Thoracic aorta (tissue), 2 donors: Measurements from ENCODE around the gene DAAM2. TPM values are rescaled to one million over a fixed set of nuclear protein-coding genes. Genes with fewer than 3 reads are reported as not detected.

Experiments
- ATAC-seq: fragments of 150-250 bp; one replicate; pipeline ENCODE4 v1.8.0; 2017; ENCODE audit warnings: low read depth; ENCODE audit not compliant: insufficient number of reproducible peaks, low FRiP score
- DNase-seq: peaks from one replicate; pipeline ENCODE4 v3.0.0-alpha.2; 2020; ENCODE audit warnings: low spot score
- H3K27ac ChIP-seq, 2 donors: fragments of 200-600 bp; sonication (generic); 1 replicate in 1 of 2; 2 replicates in 1 of 2; pipeline ENCODE4 v1.5.1; 2016; ENCODE audit warnings: mild to moderate bottlenecking in 2 of 2, moderate library complexity in 2 of 2
- H3K27me3 ChIP-seq: fragments of 200-600 bp; sonication (generic); replicated peaks from 2 replicates; pipeline ENCODE4 v1.6.0; 2016; ENCODE audit warnings: mild to moderate bottlenecking; ENCODE audit not compliant: insufficient read depth
- H3K36me3 ChIP-seq: fragments of 200-600 bp; sonication (generic); one replicate; pipeline ENCODE4 v1.5.1; 2016
- H3K4me1 ChIP-seq, 2 donors: fragments of 200-600 bp; sonication (generic); 1 replicate in 1 of 2; 2 replicates in 1 of 2; pipeline versions ENCODE4 v1.5.1 to v1.6.0; 2016; ENCODE audit warnings: low read depth in 2 of 2, mild to moderate bottlenecking in 1 of 2; ENCODE audit not compliant: control insufficient read depth in 1 of 2
- H3K4me3 ChIP-seq: fragments of 200-600 bp; sonication (generic); 2 replicates; pipeline ENCODE4 v1.5.1; 2016; ENCODE audit warnings: mild to moderate bottlenecking
- H3K9me3 ChIP-seq: fragments of 200-600 bp; sonication (generic); 2 replicates; pipeline ENCODE4 v1.5.1; 2016
- CTCF ChIP-seq: fragments of 200-600 bp; sonication (generic); IDR thresholded peaks from one replicate; pipeline ENCODE4 v1.5.1; 2019; ENCODE audit warnings: antibody characterized with exemption
- total RNA-seq, 2 donors: library from RNA; depleted of rRNA; stranded (reverse); fragments of >200 nt; gene quantifications; one replicate each; pipeline versions ENCODE4 v1.1.0 to v1.2.3, GENCODE V29; 2016

Gene DAAM2
- total RNA-seq, 2 donors from 2014 or later, result 61.5 to 71.5 TPM

DNA sequence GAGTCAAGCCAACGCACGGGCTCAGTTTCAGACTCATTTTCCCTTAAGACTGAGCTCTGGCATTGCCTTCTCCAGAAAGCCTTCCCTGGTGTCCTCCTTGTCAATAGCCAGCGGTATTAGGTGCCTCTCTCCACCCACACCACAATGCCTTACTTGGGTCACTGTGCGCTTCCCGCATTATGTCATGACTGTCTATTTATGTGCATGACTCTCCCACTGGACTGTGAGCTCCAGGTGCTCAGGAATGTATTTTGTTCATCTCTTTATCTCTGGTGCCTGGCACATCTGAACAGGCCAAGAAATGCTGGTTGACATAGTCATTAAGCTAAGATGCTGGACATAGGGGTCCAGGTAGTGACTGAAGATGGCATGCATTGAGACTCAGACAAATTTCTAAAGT lies 42.7 kb downstream of the DAAM2 start:
- Histone ChIP-seq H3K4me3 (no peak overlapping the region), H3K27ac (peak overlapping the region; percentile 34 to 52), H3K27me3 (no peaks in the 10 kb centered on the region), H3K4me1 (peaks cover 27 to 72% of the 10 kb centered on the region in 2 donors), H3K9me3 (no peaks in the 10 kb centered on the region), H3K36me3 (no peaks in the 10 kb centered on the region)
- no peak for TF ChIP-seq CTCF
- ATAC-seq (no peak), DNase-seq (no peak)

GRCh38 chr6:39835821-39836295 lies 43.7 kb downstream of the DAAM2 start:
- ATAC-seq (no peak), DNase-seq (no peak)
- H3K4me1 ChIP-seq, result peaks cover 31 to 74% of the 10 kb centered on the region in 2 donors
- no peaks in the 10 kb centered on the region for H3K27me3 ChIP-seq
- TF ChIP-seq CTCF, result no peak
- no peaks in the 10 kb centered on the region for H3K9me3 ChIP-seq
- no peak overlapping the region for H3K4me3 ChIP-seq
- H3K36me3 ChIP-seq, result no peaks in the 10 kb centered on the region
- peak overlapping the region; percentile 55 to 60 for H3K27ac ChIP-seq

DNA sequence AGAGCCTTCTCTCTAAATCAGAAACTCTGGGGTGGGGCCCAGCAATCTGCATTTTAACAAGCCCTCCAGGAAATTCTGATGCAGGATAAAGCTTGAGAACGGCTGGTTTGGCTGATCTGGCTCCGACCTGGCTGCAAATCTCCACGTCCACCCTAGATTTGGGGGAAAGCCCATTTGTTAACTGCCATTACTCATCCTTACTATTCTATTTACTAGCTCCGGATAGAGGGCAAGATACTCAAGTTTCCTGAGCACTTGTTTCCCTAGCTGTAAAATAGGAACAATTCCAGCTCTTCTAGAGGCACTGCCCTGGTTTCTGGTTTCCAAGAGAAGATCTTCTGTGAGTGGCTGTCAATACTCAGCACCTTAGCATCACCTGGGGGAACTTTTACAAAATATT lies 44.4 kb downstream of the DAAM2 start:
- no peaks in the 10 kb centered on the region for H3K27me3 ChIP-seq
- no peak overlapping the region for H3K4me3 ChIP-seq
- no peak for ATAC-seq
- no peaks in the 10 kb centered on the region for H3K9me3 ChIP-seq
- DNase-seq, result no peak
- H3K4me1 ChIP-seq, result peaks cover 34 to 79% of the 10 kb centered on the region in 2 donors
- H3K27ac ChIP-seq, result peak overlapping the region; percentile 55 to 60
- TF ChIP-seq CTCF, result no peak
- no peaks in the 10 kb centered on the region for H3K36me3 ChIP-seq

GRCh38 chr6:39839445-39839844 lies 47.3 kb downstream of the DAAM2 start:
- Histone ChIP-seq H3K36me3 (no peaks in the 10 kb centered on the region), H3K27ac (peak overlapping the region; percentile 10 to 40), H3K27me3 (no peaks in the 10 kb centered on the region), H3K4me3 (no peak overlapping the region), H3K9me3 (no peaks in the 10 kb centered on the region), H3K4me1 (peaks cover 44 to 81% of the 10 kb centered on the region in 2 donors)
- no peak for ATAC-seq
- TF ChIP-seq CTCF, result no peak
- no peak for DNase-seq

GRCh38 chr6:39840781-39841180 lies 48.6 kb downstream of the DAAM2 start:
- Histone ChIP-seq H3K27me3 (no peaks in the 10 kb centered on the region), H3K4me3 (no peak overlapping the region), H3K27ac (peak overlapping the region; percentile 40 to 46), H3K36me3 (no peaks in the 10 kb centered on the region), H3K4me1 (peaks cover 44 to 82% of the 10 kb centered on the region in 2 donors), H3K9me3 (no peaks in the 10 kb centered on the region)
- no peak for DNase-seq
- TF ChIP-seq CTCF, result no peak
- no peak for ATAC-seq
